ENCODE data around the gene ALDH1B1.

GRCh38 chr9:38393128-38393796 is 760 bp downstream of the ALDH1B1 start:
- no peak for TF ChIP-seq ZNF274 (IDR thresholded peaks at IDR 0.05; ENCODE audit: low read depth, low read length)
- no peak for TF ChIP-seq REST (IDR thresholded peaks at IDR 0.05; ENCODE audit: low read depth)
- TF ChIP-seq ATF3 (IDR thresholded peaks at IDR 0.05), result no peak
- TF ChIP-seq FOSL1 (IDR thresholded peaks at IDR 0.05; ENCODE audit: low read depth), result no peak
- no peak for TF ChIP-seq EZH2phosphoT487 (IDR thresholded peaks at IDR 0.05; ENCODE audit: borderline replicate concordance)
- TF ChIP-seq ELF1 (IDR thresholded peaks at IDR 0.05; ENCODE audit: borderline replicate concordance, low read depth), result no peak
- TF ChIP-seq EGR1 (IDR thresholded peaks at IDR 0.05; ENCODE audit: low read depth), result no peak
- TF ChIP-seq POLR2AphosphoS5 (IDR thresholded peaks at IDR 0.05; ENCODE audit: low read depth, low read length), result no peak
- TF ChIP-seq SP1 (IDR thresholded peaks at IDR 0.05; ENCODE audit: low read depth), result no peak
- no peak for TF ChIP-seq CTCF (IDR thresholded peaks at IDR 0.05 in 2 of 3, conservative IDR thresholded peaks at IDR 0.05 in 1 of 3; ENCODE audit: borderline replicate concordance in 1 of 3, insufficient read depth in 1 of 3, low read depth in 2 of 3, low read length in 2 of 3)
- no peak for TF ChIP-seq JUND (IDR thresholded peaks at IDR 0.05)
- TF ChIP-seq EZH2 (IDR thresholded peaks at IDR 0.05), result no peak
- TF ChIP-seq ZBTB33 (IDR thresholded peaks at IDR 0.05; ENCODE audit: extremely low read depth, insufficient replicate concordance, low read length), result no peak

Data from HCT116 (cell line).